SW 1271 (cell line): Measurements from ENCODE around the gene RASA1.

Experiments
- DNase-seq, 2 experiments: peaks; one replicate each; lab custom pipeline; 2025; lab: John Stamatoyannopoulos, UW

RASA1 gene

DNA sequence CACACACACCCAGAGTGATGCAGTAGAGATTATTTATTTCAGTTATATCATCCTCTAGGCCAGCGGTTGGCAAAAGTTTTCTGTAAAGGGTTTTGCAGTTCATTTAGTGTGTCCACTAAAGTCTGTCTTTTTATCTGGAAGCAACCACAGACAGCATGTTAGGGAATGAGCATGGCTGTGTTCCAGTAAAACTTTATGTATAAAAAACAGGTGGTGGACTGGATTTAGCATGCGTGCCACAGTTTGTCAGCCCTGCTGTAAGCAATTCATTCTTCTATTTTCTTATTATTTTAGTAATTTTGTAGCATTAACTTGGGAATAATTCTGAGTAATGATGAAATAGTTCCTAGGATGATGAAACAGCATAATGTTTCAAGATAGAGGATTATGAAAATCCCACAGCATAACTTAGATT lies 93.4 kb downstream of the RASA1 start:
- DNase-seq = no peak

GRCh38 chr5:87361536-87362213 lies 94.0 kb downstream of the RASA1 start:
- no peak for DNase-seq

DNA sequence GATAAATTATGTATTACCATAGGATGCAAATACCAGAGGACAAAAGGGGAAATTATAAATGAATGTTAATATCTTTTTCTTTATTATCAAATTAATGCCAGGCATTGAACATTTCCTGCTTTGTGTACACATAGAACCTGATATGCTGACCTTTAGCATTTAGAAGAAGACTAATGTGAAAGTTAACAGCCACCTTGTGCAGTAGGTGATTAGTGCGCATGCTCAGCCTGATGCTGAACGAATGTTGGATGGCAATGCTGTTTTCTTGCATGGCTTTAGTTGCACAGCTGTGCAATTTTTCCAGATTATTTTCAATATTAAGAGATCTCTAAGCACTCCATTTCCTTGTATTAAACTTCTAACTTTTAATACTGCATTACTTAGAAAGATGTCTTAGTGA lies 99.6 kb downstream of the RASA1 start:
- DNase-seq = no peak

DNA sequence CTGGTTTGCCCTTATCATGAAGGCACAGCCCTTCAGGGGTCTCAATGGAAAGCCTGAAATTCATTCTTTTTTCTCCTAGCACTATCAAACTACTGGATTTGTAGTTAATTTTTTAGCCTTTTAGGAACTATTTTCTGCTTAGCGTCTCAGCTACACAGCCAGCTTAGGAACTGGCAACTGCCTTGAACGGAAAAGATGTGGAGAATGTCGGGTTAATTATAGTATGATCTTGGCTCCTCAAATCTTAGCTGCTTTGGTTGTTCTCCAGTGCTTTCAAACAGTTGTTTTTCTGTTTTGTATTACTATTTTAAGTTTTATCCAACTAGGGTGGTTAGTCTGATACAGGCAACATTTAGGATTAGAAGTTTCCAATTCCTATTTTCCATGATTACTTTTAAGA lies 100.9 kb downstream of the RASA1 start:
- no peak for DNase-seq

DNA sequence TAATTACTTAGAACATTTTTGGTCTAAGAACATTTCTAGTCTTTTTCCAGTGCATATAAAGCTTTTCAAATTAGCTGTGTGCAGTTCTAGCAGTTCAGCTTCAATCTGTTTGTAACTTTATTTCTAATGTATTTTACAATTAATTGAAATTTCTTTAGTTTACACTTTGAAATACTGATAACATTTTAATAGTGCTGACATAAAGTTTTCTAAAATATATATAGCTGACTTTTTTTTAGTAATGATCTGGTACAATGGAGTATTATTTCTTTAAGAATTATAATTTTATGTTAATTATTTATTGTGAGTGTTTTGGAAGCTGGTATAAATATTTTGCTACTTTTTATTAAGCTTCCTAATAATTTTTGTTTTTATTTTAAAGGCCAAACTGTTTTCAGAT lies 101.7 kb downstream of the RASA1 start:
- DNase-seq = no peak

GRCh38 chr5:87372705-87373104 lies 105.0 kb downstream of the RASA1 start:
- no peak for DNase-seq

DNA sequence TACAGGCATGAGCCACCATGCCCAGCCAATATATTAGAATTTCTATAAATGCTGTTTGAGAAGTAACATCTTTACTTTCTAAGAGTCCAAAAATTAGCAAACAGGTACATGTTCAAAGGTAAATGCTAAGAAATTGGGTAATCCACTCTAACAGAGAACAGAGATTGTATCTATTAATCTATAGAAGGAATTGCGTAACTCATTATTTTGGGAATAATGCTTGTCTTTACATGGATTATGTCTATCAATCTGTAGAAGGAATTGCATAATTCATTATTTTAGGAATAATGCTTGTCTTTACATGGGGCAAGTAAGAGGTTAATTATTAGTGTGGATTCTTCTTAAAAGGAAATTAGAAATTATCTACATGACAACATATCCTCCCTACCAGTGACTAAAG lies 114.5 kb downstream of the RASA1 start:
- DNase-seq = no peak

- DNase-seq = peak in 1 of 2 experiments; percentile 20
Measured at GRCh38 chr5:87383216-87383615, 115.5 kb downstream of the RASA1 start.

GRCh38 chr5:87385802-87386201 lies 118.1 kb downstream of the RASA1 start:
- DNase-seq = no peak

- DNase-seq = no peak
Measured at GRCh38 chr5:87388129-87388528, 120.4 kb downstream of the RASA1 start.

- no peak for DNase-seq
Measured at GRCh38 chr5:87389296-87390034, 121.8 kb downstream of the RASA1 start.

DNA sequence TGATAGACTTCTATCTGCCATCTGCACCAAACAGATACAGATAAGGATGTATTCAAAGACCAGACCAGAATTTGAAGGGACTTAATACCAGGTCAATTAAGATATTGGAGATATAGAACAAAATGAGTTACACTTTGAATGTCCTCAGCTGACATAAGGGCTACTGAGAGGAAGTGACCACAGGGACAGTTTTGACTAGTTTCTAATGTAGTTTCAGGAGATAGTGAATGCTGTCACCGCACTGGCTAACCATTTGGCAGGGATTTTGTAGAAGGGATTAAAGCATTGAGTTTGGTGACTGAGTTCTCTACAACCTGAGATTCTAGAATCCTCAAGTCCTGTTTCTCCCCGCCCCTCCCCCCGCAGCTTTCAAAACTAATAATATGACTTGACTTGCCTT lies 122.4 kb downstream of the RASA1 start:
- no peak for DNase-seq

GRCh38 chr5:87390576-87391199 lies 123.0 kb downstream of the RASA1 start:
- DNase-seq = no peak

DNA sequence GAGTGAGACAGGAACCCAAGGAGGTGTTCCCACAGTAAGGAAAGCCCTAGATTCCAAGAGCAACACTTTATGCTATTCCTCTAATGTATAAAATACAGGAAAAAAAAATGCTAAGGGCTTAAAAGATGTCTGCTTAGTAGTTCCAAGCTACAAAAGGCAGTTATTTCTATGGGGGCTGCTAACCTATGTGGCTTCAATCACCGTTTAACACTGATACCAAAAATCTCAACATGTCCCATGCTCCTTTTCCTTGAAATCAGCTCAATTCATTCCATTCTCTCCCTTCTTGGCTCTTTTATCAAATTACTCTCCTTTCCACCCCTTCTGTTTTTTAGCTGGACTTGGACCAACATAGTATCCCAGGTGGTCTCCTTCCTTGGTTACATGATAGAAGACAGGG lies 124.5 kb downstream of the RASA1 start:
- no peak for DNase-seq

DNA sequence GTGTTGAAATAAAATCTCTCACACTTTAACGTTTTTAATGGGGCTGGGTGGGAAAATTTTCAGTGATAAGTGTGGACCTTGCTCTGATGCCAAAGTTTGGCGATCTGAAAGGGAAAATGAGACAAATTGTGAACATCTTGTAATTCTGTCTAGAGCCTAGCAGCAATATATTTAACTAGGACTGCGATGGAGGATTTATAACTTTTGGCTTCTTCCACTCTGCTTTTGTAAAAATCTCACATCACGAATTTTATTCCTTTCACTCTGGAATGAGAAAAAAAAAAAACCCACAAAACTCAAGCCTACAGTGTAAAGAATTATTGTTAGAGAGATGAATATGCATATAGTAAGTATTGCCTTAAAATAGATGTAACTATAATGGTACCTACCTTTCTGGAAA lies 125.1 kb downstream of the RASA1 start:
- no peak for DNase-seq

- DNase-seq = peak; percentile 57 to 92
Measured at GRCh38 chr5:87393331-87393730, 125.6 kb downstream of the RASA1 start.

DNA sequence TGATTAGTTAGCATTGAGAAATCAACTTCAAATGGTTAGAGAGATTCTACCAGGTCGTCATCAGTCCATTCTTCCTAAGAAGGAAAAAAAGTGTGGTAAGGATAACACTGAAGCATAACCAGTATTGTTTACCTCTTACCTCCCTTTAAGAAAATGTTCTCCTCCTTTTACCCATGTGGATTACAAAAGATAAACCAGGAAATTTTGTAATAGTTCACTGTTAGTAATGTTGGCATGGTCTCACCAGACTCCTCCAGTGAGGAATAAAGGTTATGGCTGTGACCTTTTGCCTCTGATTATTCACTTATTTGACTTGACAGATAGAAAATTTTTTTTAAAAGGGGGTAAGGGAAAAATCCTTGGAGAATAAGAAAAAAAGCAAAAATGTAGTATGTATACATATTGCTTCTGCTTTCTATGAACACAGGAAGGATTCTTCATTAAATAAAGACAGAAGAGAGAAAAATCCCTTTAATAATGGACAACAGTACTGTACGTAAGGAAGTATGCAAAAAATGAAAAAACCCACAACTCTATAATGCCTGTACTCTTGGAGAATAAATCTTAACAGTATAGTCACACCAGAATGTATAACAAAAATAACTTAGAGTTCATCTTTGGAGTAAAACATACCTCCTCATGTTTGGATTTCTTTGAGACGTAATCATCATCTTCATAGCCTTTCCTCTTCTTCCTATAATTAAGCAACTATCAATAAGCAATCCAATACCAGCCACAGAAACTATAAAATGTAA lies 126.9 kb downstream of the RASA1 start:
- peak in 1 of 2 experiments; percentile 30 for DNase-seq

- DNase-seq = no peak
Measured at GRCh38 chr5:87398981-87399614, 131.4 kb downstream of the RASA1 start.

DNA sequence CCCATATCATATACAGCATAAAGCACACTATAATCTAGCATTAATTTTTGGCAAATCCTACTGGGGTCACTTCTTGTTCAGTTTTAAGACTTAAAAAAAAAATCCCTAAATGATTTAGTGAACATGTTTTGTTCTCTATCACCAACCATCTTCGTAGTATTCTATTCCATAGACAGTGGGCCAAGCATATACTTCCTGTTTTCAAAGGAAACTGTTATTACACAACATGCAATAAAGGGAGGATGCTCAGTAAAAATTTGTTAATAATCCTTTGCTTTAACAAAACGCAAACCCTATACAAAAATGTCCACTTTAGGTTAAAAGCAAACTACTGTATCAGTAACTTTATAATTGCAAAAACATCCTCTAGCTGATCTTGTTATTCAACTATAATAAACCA lies 132.0 kb downstream of the RASA1 start:
- no peak for DNase-seq

- peak; percentile 29 to 82 for DNase-seq
Measured at GRCh38 chr5:87400305-87400899, 132.7 kb downstream of the RASA1 start.

DNA sequence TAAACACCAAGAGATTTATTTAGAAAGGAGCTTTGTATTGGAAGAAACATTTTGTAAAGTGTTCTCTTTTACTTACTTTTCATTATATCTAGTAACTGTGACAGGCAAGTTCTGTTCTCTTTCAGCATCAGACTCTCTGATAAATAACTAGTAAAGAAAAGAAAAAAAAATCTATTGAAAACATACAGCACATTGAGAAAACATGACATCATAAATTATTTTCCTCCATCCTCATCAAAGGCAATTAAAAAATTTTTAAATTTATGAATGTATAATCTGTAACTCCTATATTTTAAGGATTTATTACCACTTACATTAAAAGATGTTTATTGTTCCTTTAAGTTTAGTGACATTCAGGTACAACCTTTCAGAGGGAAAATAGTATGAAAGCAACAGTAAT lies 133.9 kb downstream of the RASA1 start:
- no peak for DNase-seq

DNA sequence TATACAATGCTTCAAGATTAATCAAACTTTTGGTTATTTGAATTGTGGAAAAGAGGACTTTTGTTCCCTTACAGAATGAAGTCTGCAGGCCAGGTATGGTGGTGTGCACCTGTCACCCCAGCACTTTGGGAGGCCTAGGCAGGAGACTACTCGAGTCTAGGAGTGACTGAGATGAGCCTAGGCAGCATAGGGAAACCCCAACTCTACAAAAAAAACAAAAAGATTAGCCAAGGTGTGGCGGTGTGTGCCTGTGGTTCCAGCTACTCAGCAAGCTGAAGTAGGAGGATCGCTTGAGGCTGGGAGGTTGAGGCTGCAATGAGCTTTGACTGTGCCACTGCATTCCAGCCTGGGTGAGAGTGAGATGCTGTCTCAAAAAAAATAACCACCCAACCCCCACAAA lies 135.7 kb downstream of the RASA1 start:
- no peak for DNase-seq
